ENCODE results near the gene DNAAF6.
"Not testable (repeated sequence)": the region's sequence is repeated elsewhere in the genome, so short reads cannot be mapped to it uniquely, and the experiment has no call there.

Gene DNAAF6

DNA sequence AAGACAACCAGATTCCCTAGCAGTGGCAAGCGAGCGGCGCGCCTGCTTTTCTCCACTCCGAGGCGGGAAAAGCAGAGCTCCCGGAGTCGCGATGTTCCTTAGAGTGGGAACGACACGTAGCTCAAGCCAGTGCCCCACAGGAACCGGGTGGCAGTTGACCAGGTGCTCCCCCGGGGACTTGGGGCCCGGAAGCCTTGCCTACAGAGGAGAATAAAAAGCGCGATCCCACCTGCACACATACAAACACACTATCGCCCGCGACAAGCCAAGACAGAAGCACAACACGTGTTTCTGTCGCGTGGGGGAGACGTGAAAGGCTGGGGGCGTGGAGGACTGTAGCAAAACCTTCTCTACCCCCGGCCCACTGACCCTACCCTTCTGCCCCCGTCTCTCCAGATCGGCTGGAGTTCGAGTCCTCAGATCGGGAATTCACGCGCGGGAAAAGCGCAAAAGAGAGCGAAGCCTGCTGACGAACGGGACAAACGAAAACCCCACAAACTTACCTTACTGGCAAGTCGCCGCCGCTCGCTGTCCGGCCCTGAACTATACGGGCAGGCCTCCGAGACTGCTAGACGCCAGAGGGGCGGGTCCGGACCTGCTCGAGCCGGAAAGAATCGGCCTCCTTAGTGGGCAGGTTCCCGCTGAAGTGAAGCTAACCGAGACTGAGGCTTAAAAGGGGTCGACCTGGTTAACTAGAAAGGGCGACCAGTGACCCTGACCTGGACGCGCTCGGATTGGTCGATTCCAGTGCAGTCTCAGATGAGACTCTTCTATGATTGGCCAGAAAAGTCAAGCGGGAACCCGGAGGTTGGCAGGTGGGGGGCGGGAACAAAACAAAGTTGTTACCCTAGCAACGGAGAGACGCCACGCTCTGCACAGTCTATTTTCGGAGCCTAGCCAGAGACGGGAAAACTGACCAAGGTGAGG lies at the start of gene DNAAF6, which contains the start of gene NUP62CL:
Gene DNAAF6 (plus strand): TSS at position 842 of the 927 bp plus-strand sequence. CDS start 6,265 bp downstream, outside the sequence.
Gene NUP62CL (minus strand): TSS at position 664 of the 927 bp plus-strand sequence. CDS start 31,287 bp downstream, outside the sequence.
- no peak for TF ChIP-seq CTCF (conservative IDR thresholded peaks at IDR 0.05; ENCODE audit: control insufficient read depth, insufficient read depth, low read depth, low read length)
- peak within 1 kb of the TSS; percentile 36 for H3K4me3 ChIP-seq (ENCODE audit: control insufficient read depth, low read depth, low read length)
- peak; percentile 7 for DNase-seq (ENCODE audit: low read depth)

GRCh38 chrX:107157618-107158017 lies 48.8 kb upstream of the DNAAF6 start:
- H3K4me3 ChIP-seq (ENCODE audit: control insufficient read depth, low read depth, low read length); DNase-seq (ENCODE audit: low read depth): not testable (repeated sequence)

DNA sequence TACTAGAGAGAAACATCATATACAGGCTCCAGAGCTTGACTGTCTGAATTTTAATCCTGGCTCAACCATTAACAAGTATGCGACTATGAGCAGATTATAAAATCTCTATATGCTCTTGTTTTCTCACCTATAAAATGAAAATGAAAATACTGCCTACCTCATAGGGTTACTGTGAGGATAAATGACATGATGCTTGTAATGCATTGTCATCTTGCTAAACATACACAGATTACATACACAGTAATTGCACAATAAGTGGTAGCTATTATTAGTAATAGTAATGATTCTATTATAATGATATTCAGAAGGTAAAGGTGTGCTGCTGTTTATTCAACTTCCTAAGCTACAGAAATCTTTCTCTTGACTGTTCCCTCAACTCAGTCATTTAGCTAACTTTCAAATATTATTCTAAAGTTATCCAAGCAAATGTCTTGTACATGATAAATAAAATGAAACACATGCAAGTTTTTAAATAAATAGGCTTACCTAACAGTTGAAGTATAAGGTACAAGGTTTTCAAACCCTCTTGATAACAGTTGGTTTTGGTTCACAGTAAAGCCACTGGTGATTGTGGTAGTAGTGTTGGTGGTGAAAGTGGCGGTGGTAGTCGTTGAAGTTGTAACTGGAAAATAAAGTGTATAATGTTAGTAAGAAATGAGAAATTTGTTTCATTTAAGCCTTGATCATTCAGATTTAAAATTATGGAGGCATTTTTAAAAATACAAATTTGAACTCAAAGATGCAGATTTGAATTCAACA lies 39.1 kb upstream of the DNAAF6 start:
- TF ChIP-seq CTCF (conservative IDR thresholded peaks at IDR 0.05; ENCODE audit: control insufficient read depth, insufficient read depth, low read depth, low read length): no peak
- no peak for DNase-seq (ENCODE audit: low read depth)
- no peak overlapping the region for H3K4me3 ChIP-seq (ENCODE audit: control insufficient read depth, low read depth, low read length)

DNA sequence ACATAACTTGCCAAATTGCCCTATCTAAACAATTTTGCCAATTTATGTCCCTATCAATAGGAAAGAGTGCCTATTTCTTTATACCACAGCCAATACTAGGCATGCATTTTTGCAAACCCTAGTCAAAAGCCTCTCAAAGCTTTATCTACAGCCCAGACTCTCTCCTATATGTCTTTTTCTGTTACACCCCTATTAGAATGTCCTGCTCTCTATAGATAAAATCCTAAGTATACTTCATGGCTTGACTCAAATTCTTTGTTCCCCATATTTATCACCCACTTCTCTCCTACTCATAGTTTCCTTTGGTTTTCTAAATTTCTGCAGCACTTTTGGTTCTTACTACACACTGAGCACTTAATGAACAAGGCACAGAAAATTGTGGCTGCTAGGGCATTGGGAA lies 38.2 kb upstream of the DNAAF6 start:
- TF ChIP-seq CTCF (conservative IDR thresholded peaks at IDR 0.05; ENCODE audit: control insufficient read depth, insufficient read depth, low read depth, low read length): no peak
- DNase-seq (ENCODE audit: low read depth): no peak
- no peak overlapping the region for H3K4me3 ChIP-seq (ENCODE audit: control insufficient read depth, low read depth, low read length)

DNA sequence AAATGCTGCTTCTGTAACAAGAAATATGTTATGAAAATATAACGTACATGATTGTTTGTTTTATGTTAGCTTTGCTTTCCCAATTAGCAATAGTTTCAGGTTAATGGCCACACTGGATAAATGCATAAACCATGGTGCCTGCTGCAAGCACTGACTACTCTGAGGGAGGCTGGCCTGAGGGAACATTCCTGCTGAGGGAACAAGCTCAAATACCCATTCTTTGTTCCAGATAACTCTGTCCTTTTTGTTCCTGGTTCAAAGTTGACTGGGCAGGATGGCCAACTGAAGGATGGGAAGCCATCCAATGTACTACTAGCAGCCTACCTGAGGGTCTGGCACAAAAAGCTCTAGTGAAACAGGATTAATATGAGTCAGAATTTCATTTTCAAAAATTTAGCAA lies 37.7 kb upstream of the DNAAF6 start:
- DNase-seq (ENCODE audit: low read depth): no peak
- H3K4me3 ChIP-seq (ENCODE audit: control insufficient read depth, low read depth, low read length): no peak overlapping the region
- no peak for TF ChIP-seq CTCF (conservative IDR thresholded peaks at IDR 0.05; ENCODE audit: control insufficient read depth, insufficient read depth, low read depth, low read length)

GRCh38 chrX:107171369-107172102 lies 34.9 kb upstream of the DNAAF6 start:
- DNase-seq (ENCODE audit: low read depth): no peak
- no peak overlapping the region for H3K4me3 ChIP-seq (ENCODE audit: control insufficient read depth, low read depth, low read length)
- TF ChIP-seq CTCF (conservative IDR thresholded peaks at IDR 0.05; ENCODE audit: control insufficient read depth, insufficient read depth, low read depth, low read length): no peak

All from fibroblast of mammary gland (primary cell).